HT1080 (cell line): Measurements from ENCODE around the gene TVP23C. TPM values are rescaled to one million over a fixed set of nuclear protein-coding genes. Genes with fewer than 3 reads are reported as not detected.
"Not testable (repeated sequence)": the region's sequence is repeated elsewhere in the genome, so short reads cannot be mapped to it uniquely, and the experiment has no call there.

Experiments used
- DNase-seq: peaks from one replicate; pipeline ENCODE4 v3.0.0-alpha.2; 2015; ENCODE audit warnings: low read depth
- total RNA-seq: library from RNA; depleted of rRNA; stranded (reverse); fragments of >200 nt; shearing (Covaris generic); gene quantifications from 2 replicates; pipeline ENCODE4 v1.2.3, GENCODE V29; 2014

Gene TVP23C
- total RNA-seq, 1 experiment from 2014 or later = 5.9 TPM

- peak; percentile 54 for DNase-seq
Observed at GRCh38 chr17:15526292-15527218, 36.7 kb downstream of the TVP23C start.

GRCh38 chr17:15524990-15525985, 38.0 kb downstream of the TVP23C start:
- DNase-seq = not testable (repeated sequence)

- peak; percentile 77 for DNase-seq
Observed at GRCh38 chr17:15516150-15516549, 47.1 kb downstream of the TVP23C start.

GRCh38 chr17:15514469-15514868, 48.8 kb downstream of the TVP23C start:
- no peak for DNase-seq

- DNase-seq = no peak
Observed at GRCh38 chr17:15513856-15514459, 49.3 kb downstream of the TVP23C start.

- no peak for DNase-seq
Observed at GRCh38 chr17:15513058-15513791, 50.1 kb downstream of the TVP23C start.

- DNase-seq = no peak
Observed at GRCh38 chr17:15512071-15512709, 51.1 kb downstream of the TVP23C start.

- no peak for DNase-seq
Observed at GRCh38 chr17:15511142-15511541, 52.1 kb downstream of the TVP23C start.

- peak; percentile 60 for DNase-seq
Observed at GRCh38 chr17:15510361-15510760, 52.9 kb downstream of the TVP23C start.

- no peak for DNase-seq
Observed at GRCh38 chr17:15509095-15509494, 54.2 kb downstream of the TVP23C start.

- DNase-seq = no peak
Observed at GRCh38 chr17:15508466-15508865, 54.8 kb downstream of the TVP23C start.

GRCh38 chr17:15507896-15508295, 55.4 kb downstream of the TVP23C start:
- no peak for DNase-seq

GRCh38 chr17:15507001-15507400, 56.3 kb downstream of the TVP23C start:
- no peak for DNase-seq

GRCh38 chr17:15505708-15506107, 57.6 kb downstream of the TVP23C start:
- DNase-seq = not testable (repeated sequence)

GRCh38 chr17:15503731-15504130, 59.6 kb downstream of the TVP23C start:
- no peak for DNase-seq

GRCh38 chr17:15502369-15503112, 60.7 kb downstream of the TVP23C start:
- peak; percentile 69 for DNase-seq

- no peak for DNase-seq
Observed at GRCh38 chr17:15501793-15502192, 61.5 kb downstream of the TVP23C start.

GRCh38 chr17:15501282-15501681, 62.0 kb downstream of the TVP23C start:
- peak; percentile 43 for DNase-seq

- DNase-seq = no peak
Observed at GRCh38 chr17:15498107-15498506, 65.2 kb downstream of the TVP23C start.
